HG02763 (cell line): ENCODE data around the gene SLC25A18.
"Not testable (repeated sequence)": the region's sequence is repeated elsewhere in the genome, so short reads cannot be mapped to it uniquely, and the experiment has no call there.

ENCODE experiments used
- ATAC-seq: cut with Tn5 transposase; IDR thresholded peaks from one replicate; pipeline ENCODE4 v1.9.1; 2021; ENCODE audit warnings: mild to moderate bottlenecking, moderate library complexity; ENCODE audit not compliant: unreplicated experiment

Gene SLC25A18

DNA sequence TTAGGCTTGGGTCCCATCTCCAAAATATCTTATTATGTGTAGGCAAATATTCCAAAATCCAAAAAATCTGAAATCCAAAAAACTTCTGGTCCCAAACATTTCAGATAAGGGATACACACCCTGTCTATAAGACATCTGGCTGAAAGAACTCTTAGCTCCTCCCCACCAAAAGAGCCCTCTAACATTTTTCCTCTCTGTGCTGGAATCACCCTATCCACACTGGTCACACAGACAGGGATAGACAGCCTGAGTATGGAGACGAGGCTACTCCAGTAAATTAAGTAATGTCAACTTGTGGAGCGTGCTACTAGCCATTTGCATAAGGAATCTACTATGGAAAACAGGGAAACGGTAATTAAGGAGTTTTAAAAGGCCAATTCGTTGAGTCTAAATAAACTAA is 40.4 kb downstream of the SLC25A18 start:
- ATAC-seq: no peak

DNA sequence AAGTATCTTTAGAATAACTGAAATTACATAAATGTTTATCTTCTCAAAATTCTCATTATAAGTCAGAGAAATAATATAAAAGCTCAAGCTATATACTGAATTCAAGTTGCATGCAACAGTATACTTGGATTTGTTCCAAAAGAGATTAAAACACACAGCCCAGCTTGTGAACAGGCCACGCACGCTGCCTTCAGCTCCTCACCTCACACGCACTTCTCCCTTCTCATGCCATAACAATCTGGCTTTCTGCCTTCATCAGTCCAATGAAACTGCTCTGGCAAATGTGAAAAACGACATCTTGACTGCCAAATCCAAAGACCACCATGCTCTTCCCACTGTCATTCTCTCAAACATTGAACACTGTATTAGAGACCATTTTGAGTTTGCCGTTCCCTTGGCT is 43.2 kb downstream of the SLC25A18 start:
- no peak for ATAC-seq

DNA sequence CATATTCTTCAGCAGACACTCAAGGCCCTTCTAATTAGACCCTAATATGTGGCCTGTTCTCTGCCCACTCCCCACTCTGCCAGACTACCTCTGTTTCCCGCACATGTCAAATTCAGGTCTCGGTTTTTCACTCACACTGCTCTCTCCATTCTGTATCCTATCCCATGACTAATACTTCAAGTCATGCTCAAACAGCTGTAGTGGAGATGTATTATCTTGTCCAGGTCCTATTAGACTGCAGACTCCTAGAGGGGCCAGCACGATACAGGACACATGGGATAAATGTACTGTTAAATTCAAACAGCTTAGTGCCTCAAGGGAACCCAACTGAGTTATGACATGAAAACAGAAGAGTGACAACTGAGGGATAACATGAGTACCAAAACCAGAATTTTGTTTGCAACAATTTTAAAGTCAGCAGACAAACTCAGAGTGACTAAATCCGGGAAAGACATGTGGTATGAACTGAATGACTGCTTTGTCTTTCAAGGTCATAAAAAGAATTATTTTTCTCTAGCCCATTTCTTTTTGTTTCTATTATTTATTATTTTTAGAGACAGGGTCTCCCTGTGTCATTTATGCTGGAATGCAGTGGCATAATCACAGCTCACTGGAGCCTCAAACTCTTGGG is 44.7 kb downstream of the SLC25A18 start:
- no peak for ATAC-seq

DNA sequence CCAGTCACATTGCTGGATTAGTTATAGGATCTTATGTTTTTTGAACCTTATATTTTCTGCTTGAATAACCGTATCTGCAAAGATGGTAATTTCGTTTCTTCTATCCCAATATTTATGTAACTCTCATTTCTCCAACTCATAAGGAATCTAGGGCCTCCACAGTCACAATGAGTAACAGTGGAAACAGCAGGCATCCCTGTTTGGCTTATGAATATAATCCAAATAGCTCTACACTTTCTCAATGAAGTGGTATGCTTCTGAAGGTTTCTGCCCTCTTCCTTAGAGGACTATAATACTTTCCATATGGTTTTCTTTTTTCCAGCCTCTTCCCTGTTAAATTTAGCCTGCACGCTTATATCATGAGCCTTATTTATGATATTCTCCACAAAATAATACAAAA is 48.8 kb downstream of the SLC25A18 start:
- ATAC-seq: no peak

DNA sequence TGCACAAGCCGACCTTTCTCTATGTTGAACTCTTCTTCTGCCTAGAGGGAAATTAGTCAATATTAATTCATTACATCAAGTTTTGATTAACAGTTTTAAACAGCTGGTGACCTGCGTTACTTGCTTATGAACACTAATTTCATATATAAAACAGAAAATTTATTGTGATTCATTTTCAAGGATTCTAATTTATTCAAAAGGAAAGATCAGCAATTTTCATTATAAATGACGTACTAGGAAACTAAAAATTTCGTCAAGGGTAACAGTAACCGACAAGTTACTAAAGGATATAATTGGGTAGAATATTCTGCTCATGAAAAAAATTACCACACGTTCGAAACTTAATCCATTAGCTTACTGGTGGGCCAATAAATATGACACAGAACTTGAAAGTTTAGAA is 50.0 kb downstream of the SLC25A18 start:
- no peak for ATAC-seq

DNA sequence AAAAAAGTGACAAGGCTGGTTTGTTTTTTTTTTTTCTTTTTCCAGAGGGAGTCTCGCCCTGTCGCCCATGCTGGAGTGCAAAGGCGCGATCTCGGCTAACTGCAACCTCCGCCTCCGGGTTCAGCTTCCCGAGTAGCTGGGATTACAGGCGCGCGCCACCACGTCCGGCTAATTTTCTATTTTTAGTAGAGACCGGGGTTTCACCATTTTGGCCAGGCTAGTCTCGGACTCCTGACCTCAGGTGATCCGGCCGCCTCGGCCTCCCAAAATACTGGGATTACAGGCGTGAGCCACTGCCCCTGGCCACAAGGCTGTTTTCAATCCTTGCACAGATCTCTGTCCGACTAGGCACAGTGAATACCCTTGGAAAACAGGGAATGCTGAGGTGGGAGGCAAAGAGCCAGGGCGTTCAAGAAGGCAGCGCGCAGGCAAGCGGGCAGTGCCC is 64.7 kb downstream of the SLC25A18 start:
- no peak for ATAC-seq

DNA sequence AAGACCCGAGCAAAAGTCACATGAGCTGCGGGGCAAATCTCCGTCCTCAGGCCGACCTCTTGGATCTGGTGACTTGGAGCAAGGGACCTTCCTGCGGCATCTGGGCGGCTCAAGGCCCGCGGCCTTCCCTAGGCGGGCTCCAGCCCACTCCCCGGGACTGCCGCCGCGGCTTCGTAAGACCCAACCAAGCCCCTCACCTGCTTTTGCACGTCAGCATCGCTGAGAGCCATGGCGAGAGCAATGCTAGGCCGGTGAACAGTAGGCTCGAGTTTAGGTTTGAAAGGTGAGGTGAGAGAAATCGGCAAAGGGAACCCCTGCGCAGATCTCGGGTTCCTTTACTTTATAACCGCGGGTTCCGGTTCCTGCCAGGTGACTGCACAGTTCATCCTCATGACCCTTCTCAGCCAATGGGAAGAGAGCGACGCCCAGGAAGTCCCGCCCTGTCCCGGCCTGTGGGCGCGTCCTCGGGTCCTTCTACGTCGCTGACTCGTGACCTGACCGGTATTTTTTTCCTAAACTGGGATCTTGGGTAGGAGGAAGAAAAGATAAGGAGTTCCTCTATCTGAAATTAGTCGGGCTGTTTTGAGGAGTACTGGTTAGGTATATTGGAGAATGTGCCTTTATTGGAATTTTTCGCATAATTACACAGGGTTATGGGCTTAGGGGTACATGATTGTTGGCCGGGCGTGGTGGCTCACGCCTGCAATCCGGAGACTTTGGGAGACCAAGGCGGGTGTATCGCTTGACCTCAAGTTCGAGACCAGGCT is 65.3 kb downstream of the SLC25A18 start, which contains the start of gene ATP6V1E1:
TSS of gene ATP6V1E1 (minus strand) at position 344 of the 767 bp plus-strand sequence. CDS start at position 230, 114 bp downstream.
- peak; percentile 99 for ATAC-seq

DNA sequence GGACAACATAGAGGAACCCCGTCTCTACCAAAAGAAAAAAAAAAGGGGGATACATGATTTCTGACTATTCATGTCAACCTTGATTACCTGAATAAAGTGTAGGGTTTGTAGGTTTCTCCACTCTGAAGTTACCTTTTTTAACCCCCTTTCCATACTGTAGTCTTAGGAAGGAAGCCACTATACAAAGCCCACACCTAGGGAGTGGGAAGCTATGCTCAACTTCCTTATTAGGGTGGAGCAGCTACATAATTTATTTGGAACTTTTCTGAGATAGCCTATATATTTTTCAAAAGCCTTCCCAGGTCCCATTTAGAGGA is 65.8 kb downstream of the SLC25A18 start:
- peak; percentile 6 for ATAC-seq

DNA sequence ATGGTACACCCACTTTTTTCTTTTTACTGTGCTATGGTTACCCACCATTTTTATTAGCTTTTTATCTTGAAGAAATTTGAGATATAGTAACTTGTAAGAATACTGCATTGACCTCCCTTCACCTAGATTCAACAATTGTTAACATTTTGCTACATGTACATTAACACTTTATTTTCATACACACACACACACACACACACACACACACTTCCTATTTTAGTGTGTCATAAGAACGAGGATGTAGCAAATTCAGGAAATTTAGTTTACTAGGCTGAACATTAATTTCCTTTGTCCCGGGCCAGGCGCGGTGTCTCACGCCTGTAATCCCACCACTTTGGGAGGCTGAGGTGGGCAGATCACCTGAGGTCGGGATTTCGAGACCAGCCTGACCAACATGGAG is 66.3 kb downstream of the SLC25A18 start:
- no peak for ATAC-seq

DNA sequence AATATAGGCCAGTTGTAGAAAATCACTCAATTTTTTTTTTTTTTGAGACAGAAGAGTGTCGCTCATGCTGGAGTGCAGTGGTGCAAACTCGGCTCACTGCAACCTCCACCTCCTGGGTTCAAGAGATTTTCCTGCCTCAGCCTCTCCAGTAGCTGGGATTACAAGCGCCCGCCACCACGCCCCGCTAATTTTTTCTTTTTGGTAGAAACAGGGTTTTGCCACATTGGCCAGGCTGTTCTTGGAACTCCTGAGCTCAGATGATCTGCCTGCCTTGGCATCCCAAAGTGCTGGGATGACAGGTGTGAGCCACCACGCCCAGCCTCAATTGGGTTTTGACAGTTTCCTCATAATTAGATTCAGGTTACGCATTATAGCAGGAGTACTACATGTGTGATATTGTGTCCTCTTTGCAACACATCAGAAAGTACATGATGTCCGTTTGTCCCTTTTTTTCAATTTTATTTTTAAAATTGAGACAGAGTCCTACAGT is 67.8 kb downstream of the SLC25A18 start:
- ATAC-seq: no peak

DNA sequence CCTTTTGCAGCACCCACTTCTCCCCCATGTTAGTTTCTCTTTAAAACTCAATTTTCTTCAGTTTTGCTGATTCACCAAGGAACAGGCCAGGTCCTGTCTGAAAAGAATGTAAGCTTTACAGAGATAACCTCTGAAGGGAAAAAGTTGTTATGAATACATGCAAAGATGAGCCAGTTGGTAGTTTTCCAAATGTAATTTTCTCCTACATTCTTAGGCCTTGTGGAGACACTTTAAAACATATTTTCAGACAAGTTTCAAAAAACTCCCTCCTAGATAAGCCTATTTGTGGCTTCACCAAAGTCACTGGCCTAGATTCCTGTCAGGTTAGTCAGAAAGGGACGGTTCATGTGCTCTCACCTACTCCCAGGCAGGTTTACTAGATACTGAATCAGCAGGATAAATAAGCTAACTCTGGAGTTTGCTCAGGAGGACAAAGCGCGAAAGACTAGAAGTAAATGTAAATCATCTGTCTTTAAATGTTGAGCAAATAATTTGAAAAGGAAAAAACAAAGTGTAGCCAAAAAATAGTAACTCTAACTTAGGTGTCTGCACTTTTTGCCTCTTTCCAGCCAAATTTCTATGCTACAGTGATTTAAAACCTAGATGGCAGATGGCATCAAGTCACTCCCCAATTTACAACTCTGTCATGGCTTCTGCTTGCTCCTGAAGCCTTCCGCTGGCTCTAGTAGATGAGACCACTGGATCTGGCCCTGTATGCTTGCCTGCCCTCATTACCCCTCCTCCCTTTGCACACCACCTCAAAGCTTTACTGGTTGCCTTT is 70.1 kb downstream of the SLC25A18 start:
- no peak for ATAC-seq

DNA sequence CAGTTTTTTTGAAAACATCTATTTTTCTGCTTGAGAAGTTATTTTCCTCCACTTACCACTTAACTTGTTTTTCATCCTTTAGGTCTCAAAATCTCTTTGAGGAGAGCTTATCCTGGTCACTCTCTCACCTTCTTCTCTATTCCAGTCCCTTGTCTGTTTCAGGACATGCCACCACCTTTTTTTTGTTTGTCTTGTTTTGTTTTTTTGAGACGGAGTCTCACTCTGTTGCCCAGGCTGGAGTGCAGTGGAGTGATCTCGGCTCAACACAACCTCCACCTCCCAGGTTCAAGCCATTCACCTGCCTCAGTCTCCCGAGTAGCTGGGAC is 70.7 kb downstream of the SLC25A18 start:
- ATAC-seq: no peak

DNA sequence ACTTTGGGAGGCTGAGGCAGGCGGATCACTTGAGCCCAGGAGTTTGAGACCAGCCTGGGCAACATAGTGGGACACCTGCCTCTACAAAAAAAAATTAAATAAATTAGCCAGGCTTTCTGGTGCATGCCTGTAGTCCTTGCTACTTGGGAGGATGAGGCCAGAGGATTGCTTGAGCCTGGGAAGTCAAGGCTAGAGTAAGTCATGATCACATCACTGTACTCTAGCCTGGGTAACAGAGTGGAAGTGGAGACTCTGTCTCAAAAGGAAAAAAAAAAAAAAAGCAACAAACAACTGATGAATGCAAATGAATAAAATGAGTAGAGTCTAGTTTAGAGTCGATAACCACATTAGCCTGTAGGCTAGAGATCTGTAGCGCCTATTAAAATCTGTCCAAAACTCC is 71.4 kb downstream of the SLC25A18 start:
- no peak for ATAC-seq

DNA sequence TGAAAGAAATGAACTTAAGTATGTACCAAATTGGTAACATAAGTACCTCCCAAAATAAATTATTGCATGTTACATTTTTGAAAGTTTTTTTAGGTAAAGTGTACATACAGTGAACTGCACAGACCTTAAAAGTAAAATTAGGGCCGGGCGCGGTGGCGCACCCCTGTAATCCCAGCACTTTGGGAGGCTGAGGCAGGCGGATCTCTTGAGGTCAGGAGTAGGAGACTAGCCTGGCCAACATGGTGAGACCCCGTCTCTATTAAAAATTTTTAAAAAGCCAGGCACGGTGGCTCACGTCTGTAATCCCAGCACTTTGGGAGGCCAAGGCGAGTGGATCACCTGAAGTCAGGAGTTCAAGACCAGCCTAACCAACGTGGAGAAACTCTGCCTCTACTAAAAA is 73.6 kb downstream of the SLC25A18 start:
- ATAC-seq: not testable (repeated sequence)

DNA sequence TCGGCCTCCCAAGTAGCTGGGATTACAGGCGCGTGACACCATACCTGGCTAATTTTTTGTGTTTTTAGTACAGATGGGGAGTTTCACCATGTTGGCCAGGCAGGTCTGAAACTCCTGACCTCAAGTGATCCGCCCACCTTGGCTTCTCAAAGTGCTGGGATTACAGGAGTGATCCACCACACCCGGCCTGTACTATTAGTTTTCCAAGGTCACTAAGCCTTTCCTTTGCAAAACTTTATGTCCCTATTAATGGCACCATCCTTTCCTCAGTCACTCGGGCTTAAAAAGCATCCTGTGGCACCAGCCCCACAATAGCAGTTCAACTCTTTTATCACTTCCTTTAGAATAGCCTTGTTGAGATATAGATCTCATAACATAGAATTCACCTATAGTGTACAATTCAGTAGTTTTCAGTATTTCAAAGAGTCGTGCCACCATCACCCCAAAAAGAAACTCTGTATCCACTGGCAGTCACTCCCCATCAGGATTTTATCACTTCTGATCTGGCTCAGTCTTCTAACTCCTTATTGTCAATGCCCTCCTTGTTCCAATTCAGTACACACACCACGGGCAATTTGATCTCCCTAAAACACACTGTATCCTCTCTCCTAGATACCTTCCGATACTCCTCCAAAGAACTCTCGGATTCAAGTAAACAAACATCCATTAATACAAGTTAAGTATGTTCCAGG is 74.3 kb downstream of the SLC25A18 start:
- ATAC-seq: no peak

DNA sequence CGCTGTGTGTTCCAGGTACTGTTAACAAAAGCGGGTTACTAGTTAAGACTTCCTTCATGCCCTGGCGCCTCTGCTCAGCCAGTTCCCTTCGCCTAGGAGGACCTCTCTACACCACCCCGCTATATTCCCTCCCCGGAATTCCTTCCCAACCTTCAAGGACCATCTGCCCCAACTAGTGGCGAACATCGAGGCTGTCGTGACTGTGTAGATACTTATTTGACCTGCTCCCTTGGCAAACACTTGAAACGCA is 74.8 kb downstream of the SLC25A18 start:
- peak; percentile 14 for ATAC-seq

DNA sequence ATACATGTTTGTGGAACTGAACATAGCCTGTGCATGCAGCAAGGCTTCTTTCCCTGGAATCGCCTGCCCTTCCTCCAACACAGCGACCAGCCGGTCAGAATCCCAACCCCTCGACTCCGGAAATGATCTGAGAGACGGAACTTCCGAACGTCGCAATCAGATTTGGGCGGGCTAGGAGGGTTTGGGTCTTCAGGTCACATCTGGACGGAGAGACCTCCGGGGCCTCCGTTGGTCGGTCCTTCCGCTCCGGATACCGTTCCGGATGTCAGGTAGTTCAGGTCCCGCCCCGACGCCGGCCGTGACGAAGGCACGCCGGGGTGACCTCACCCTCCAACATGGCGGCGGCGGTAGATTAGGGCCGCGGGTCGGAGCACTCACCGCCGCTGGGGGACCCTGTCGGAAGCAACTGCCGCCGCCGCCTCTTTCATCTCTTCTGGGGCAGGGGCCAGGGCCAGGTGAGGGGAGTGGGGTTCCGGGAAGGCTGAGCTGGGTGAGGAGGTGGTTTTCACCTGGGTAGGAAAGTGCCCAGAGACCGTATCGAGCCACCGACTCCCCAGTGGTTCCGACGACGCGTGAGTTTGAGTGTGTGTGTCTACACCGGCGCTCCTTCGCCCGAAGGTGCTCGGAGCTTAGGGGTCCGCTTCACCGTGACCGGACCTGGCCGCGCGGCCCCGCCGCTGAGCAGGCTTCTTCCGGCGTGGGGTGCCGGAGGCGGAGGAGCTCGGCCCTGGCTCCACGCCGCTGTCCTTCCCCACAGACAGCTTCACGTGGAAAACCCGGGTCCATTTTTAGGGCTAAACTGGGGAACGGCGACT is 75.3 kb downstream of the SLC25A18 start, which contains the start of gene BCL2L13:
TSS of gene BCL2L13 (plus strand) at position 326 of the 815 bp plus-strand sequence. CDS start 16,955 bp downstream, outside the sequence.
- peak; percentile 94 for ATAC-seq

DNA sequence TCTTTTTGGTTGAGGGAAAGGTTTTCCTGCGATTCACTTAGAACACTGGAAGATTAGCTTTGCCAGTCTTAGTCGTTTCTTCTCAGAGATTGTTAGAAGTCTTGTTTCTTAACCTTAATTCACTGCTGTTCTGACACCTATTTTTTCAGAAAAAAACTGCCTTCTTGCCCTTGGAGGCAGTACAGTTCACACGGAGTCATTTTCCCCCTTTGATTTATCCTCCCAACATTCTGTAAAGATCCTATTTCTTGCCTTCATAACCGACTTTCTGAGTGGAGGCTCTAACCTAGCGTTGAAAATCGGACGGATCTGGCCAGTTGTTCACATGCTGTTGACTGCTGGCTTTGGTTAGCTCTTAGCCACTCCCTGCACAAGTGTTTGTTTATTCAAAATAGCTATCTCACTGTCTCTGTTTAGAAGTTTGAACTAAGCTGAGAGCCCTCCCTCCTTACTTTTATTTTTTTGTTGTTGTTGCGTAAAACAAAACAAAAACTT is 76.0 kb downstream of the SLC25A18 start:
- ATAC-seq: peak; percentile 38
